PC-3 (cell line): ENCODE data around the gene KIF24. TPM values are rescaled to one million over a fixed set of nuclear protein-coding genes. Genes with fewer than 3 reads are reported as not detected.

Source experiments
- ATAC-seq: fragments of 200-7000 bp; cut with Tn5 transposase; 2 replicates; pipeline ENCODE4 v1.9.1; 2020; ENCODE audit warnings: mild to moderate bottlenecking, moderate library complexity
- BruUV-seq: library from RNA; stranded (reverse); fragments of 400-500 nt; replicated peaks from 2 replicates; lab custom pipeline; 2021; lab: Mats Ljungman, UMichigan
- CTCF ChIA-PET: fragments of 300-600 bp; sonication (Branson Sonifier 250); formaldehyde crosslinking; loops from one replicate; lab custom pipeline; 2022; ENCODE audit warnings: antibody characterized with exemption; lab: Charles Lee
- POLR2A ChIA-PET: fragments of 300-600 bp; sonication (Branson Sonifier 250); formaldehyde crosslinking; loops from one replicate; lab custom pipeline; 2022; ENCODE audit warnings: antibody characterized with exemption; ENCODE audit not compliant: unreplicated experiment; lab: Charles Lee
- DNase-seq: peaks from one replicate; pipeline ENCODE4 v3.0.0-alpha.2; 2015
- H2AFZ ChIP-seq: fragments of 300-600 bp; sonication (generic); 2 replicates; pipeline ENCODE4 v1.6.0; 2016; ENCODE audit warnings: antibody characterized with exemption, low read length
- H3F3A ChIP-seq: fragments of 300-600 bp; sonication (generic); one replicate; pipeline ENCODE4 v1.6.0; 2017; ENCODE audit warnings: antibody characterized with exemption, low read length, control low read depth, mild to moderate bottlenecking; ENCODE audit not compliant: unreplicated experiment
- H3K27ac ChIP-seq: fragments of 300-600 bp; sonication (generic); 2 replicates; pipeline ENCODE4 v1.5.1; 2016; ENCODE audit warnings: mild to moderate bottlenecking, low read length
- H3K27me3 ChIP-seq: fragments of 300-600 bp; sonication (generic); 2 replicates; pipeline ENCODE4 v1.6.1; 2016; ENCODE audit warnings: low read length, mixed read lengths
- H3K36me3 ChIP-seq: fragments of 300-600 bp; sonication (generic); 2 replicates; pipeline ENCODE4 v1.6.1; 2016; ENCODE audit warnings: low read depth, mixed run types, low read length, mixed read lengths
- H3K4me1 ChIP-seq: fragments of 300-600 bp; sonication (generic); 2 replicates; pipeline ENCODE4 v1.5.1; 2016; ENCODE audit warnings: low read length; ENCODE audit not compliant: insufficient read depth
- H3K4me2 ChIP-seq: fragments of 300-600 bp; sonication (generic); 2 replicates; pipeline ENCODE4 v1.6.0; 2016; ENCODE audit warnings: low read length
- H3K4me3 ChIP-seq: fragments of 300-600 bp; sonication (generic); 2 replicates; pipeline ENCODE4 v1.5.1; 2016; ENCODE audit warnings: mild to moderate bottlenecking, low read length, mixed read lengths
- H3K79me2 ChIP-seq: fragments of 300-600 bp; sonication (generic); 2 replicates; pipeline ENCODE4 v1.6.1; 2017; ENCODE audit warnings: low read length, mixed read lengths
- H3K9ac ChIP-seq: fragments of 300-600 bp; sonication (generic); 2 replicates; pipeline ENCODE4 v1.6.0; 2016; ENCODE audit warnings: mild to moderate bottlenecking, low read length
- H3K9me2 ChIP-seq: fragments of 300-600 bp; sonication (generic); replicated peaks from 2 replicates; pipeline ENCODE4 v1.6.1; 2016; ENCODE audit warnings: mixed run types, low read length, mixed read lengths
- H3K9me3 ChIP-seq: fragments of 300-600 bp; sonication (generic); 2 replicates; pipeline ENCODE4 v1.6.1; 2016; ENCODE audit warnings: low read length, mixed read lengths
- H4K20me1 ChIP-seq: fragments of 300-600 bp; sonication (generic); 2 replicates; pipeline ENCODE4 v1.6.1; 2016; ENCODE audit warnings: low read length, mixed read lengths
- CTCF ChIP-seq: fragments of 300-600 bp; sonication (generic); conservative IDR thresholded peaks from 2 replicates; pipeline ENCODE4 v1.5.1; 2017; ENCODE audit warnings: antibody characterized with exemption, low read depth, mild to moderate bottlenecking, low read length
- EZH2 ChIP-seq: fragments of 300-600 bp; sonication (generic); IDR thresholded peaks from one replicate; pipeline ENCODE4 v1.6.1; 2017; ENCODE audit warnings: antibody characterized with exemption, mild to moderate bottlenecking, low read length; ENCODE audit not compliant: unreplicated experiment
- EZH2phosphoT487 ChIP-seq: fragments of 300-600 bp; sonication (generic); IDR thresholded peaks from 2 replicates; pipeline ENCODE4 v1.6.1; 2018; ENCODE audit warnings: mild to moderate bottlenecking, antibody characterized with exemption, low read length, borderline replicate concordance
- intact Hi-C: fragments of 100-400 bp; cut with micrococcal nuclease; formaldehyde crosslinking; loops from 2 replicates; pipeline ENCODE4 v1.9.0; 2023
- total RNA-seq: library from RNA; depleted of rRNA; stranded (reverse); fragments of >200 nt; gene quantifications from 2 replicates; pipeline ENCODE4 v1.2.3, GENCODE V29; 2014

Gene KIF24
- total RNA-seq, 1 experiment from 2014 or later: 4.7 TPM

GRCh38 chr9:34375901-34376595, 47.0 kb upstream of the KIF24 start:
- Histone ChIP-seq H3K4me1 (peaks cover 14% of the 10 kb centered on the region), H3K9ac (peak overlapping the region; percentile 58), H3K36me3 (no peaks in the 10 kb centered on the region), H3K79me2 (no peaks in the 10 kb centered on the region), H3K4me2 (peak overlapping the region; percentile 97), H3K4me3 (peak overlapping the region; percentile 82), H3F3A (no peaks in the 10 kb centered on the region), H3K27me3 (no peaks in the 10 kb centered on the region), H3K9me2 (no peaks in the 10 kb centered on the region), H3K27ac (no peak overlapping the region), H3K9me3 (no peaks in the 10 kb centered on the region), H2AFZ (peak overlapping the region; percentile 97), H4K20me1 (no peaks in the 10 kb centered on the region)
- CTCF ChIA-PET: interaction anchor here (1.4 kb wide), 1 partner anchor 28 kb away, joined by 3 read pairs; no protein-coding TSS in a partner anchor
- DNase-seq (peak; percentile 54), ATAC-seq (peak; percentile 40)
- peak; percentile 42 for TF ChIP-seq CTCF
- no peak for TF ChIP-seq EZH2
- TSS peak; percentile 80 for BruUV-seq
- POLR2A ChIA-PET: no interaction called here
- intact Hi-C loops: no loop called here

GRCh38 chr9:34374905-34375552, 46.0 kb upstream of the KIF24 start:
- H3K27ac ChIP-seq: no peak overlapping the region
- H3K36me3 ChIP-seq: no peaks in the 10 kb centered on the region
- peaks cover 14% of the 10 kb centered on the region for H3K4me1 ChIP-seq
- TF ChIP-seq EZH2 (no peak), EZH2phosphoT487 (no peak), CTCF (no peak)
- ChIA-PET CTCF (interaction anchor here (0.6 to 1.4 kb wide), 2 partner anchors 29 to 37 kb away, joined by 3 read pairs; no protein-coding TSS in a partner anchor), POLR2A (no interaction called here)
- no peaks in the 10 kb centered on the region for H3K27me3 ChIP-seq
- H3K9me2 ChIP-seq: no peaks in the 10 kb centered on the region
- H3K9ac ChIP-seq: no peak overlapping the region
- H2AFZ ChIP-seq: 0 out of 2 replicates have a peak overlapping the region, but pooled peaks have one; percentile 42
- ATAC-seq: no peak; the same call in 1 of the 2 replicates
- peak overlapping the region; percentile 82; the same call in 1 of the 2 replicates for H3K4me3 ChIP-seq
- H3F3A ChIP-seq: no peaks in the 10 kb centered on the region
- no peaks in the 10 kb centered on the region for H3K79me2 ChIP-seq
- no peaks in the 10 kb centered on the region for H3K9me3 ChIP-seq
- H4K20me1 ChIP-seq: no peaks in the 10 kb centered on the region
- H3K4me2 ChIP-seq: peak overlapping the region; percentile 97
- intact Hi-C loops: no loop called here
- DNase-seq: peak; percentile 54
- no TSS peak for BruUV-seq
